ENCODE results near the gene MAMDC4.
"Not testable (repeated sequence)": the region's sequence is repeated elsewhere in the genome, so short reads cannot be mapped to it uniquely, and the experiment has no call there.

The MAMDC4 gene

GRCh38 chr9:136862849-136863622, 10.9 kb downstream of the MAMDC4 start:
- DNase-seq = no peak

- DNase-seq = no peak
Observed at GRCh38 chr9:136863623-136864273, 11.6 kb downstream of the MAMDC4 start.

GRCh38 chr9:136865041-136865767, 13.1 kb downstream of the MAMDC4 start:
- DNase-seq = no peak

GRCh38 chr9:136865768-136866103, 13.6 kb downstream of the MAMDC4 start:
- DNase-seq = no peak

- DNase-seq = not testable (repeated sequence)
Observed at GRCh38 chr9:136866898-136867421, 14.8 kb downstream of the MAMDC4 start.

GRCh38 chr9:136867480-136867879, 15.3 kb downstream of the MAMDC4 start:
- no peak for DNase-seq

- no peak for DNase-seq
Observed at GRCh38 chr9:136867917-136868316, 15.8 kb downstream of the MAMDC4 start.

- DNase-seq = no peak
Observed at GRCh38 chr9:136868644-136869043, 16.5 kb downstream of the MAMDC4 start.

- not testable (repeated sequence) for DNase-seq
Observed at GRCh38 chr9:136869611-136870010, 17.5 kb downstream of the MAMDC4 start.

GRCh38 chr9:136875155-136875554, 23.0 kb downstream of the MAMDC4 start:
- DNase-seq = no peak

- no peak for DNase-seq
Observed at GRCh38 chr9:136876476-136876875, 24.3 kb downstream of the MAMDC4 start.

- DNase-seq = no peak
Observed at GRCh38 chr9:136880651-136881050, 28.5 kb downstream of the MAMDC4 start.

GRCh38 chr9:136881691-136882108, 29.6 kb downstream of the MAMDC4 start:
- DNase-seq = no peak

GRCh38 chr9:136882109-136882946, 30.2 kb downstream of the MAMDC4 start:
- DNase-seq = no peak

GRCh38 chr9:136882947-136883283, 30.8 kb downstream of the MAMDC4 start:
- DNase-seq = not testable (repeated sequence)

GRCh38 chr9:136883670-136884069, 31.5 kb downstream of the MAMDC4 start:
- not testable (repeated sequence) for DNase-seq

- DNase-seq = peak; percentile 91
Observed at GRCh38 chr9:136885950-136886578, 33.9 kb downstream of the MAMDC4 start, which contains the start of gene TRAF2. Gene TRAF2 (plus strand): TSS chr9:136886516. CDS start chr9:136898741, 12,225 bp downstream.

- no peak for DNase-seq
Observed at GRCh38 chr9:136886610-136887597, 34.8 kb downstream of the MAMDC4 start.

GRCh38 chr9:136888454-136888853, 36.3 kb downstream of the MAMDC4 start:
- no peak for DNase-seq

GRCh38 chr9:136889858-136890257, 37.7 kb downstream of the MAMDC4 start:
- DNase-seq = no peak

- no peak for DNase-seq
Observed at GRCh38 chr9:136890661-136891060, 38.5 kb downstream of the MAMDC4 start.
